DND-41 (cell line): ENCODE measurements around the gene PCNX2.
A peak's percentile ranks its signal among the peaks of the same experiment; 100 is the strongest.

Source experiments
- ATAC-seq: fragments of 200-7000 bp; cut with Tn5 transposase; 3 replicates; pipeline ENCODE4 v1.9.1; 2021; ENCODE audit warnings: low read depth; ENCODE audit not compliant: insufficient read depth
- DNase-seq: peaks from one replicate; pipeline ENCODE4 v3.0.0-alpha.2; 2020
- H2AFZ ChIP-seq: 2 replicates; pipeline ENCODE4 v1.6.0; 2012; ENCODE audit warnings: low read depth, low read length
- H3K27ac ChIP-seq: 2 replicates; pipeline ENCODE4 v1.5.1; 2012; ENCODE audit warnings: low read length, inconsistent platforms
- H3K27me3 ChIP-seq: fragments of 200-600 bp; sonication (generic); 2 replicates; pipeline ENCODE4 v1.6.0; 2012; ENCODE audit warnings: low read length, mild to moderate bottlenecking, inconsistent platforms; ENCODE audit not compliant: insufficient read depth, poor library complexity
- H3K36me3 ChIP-seq: 2 replicates; pipeline ENCODE4 v1.5.1; 2012; ENCODE audit warnings: low read length, inconsistent platforms; ENCODE audit not compliant: insufficient read depth
- H3K4me1 ChIP-seq: 2 replicates; pipeline ENCODE4 v1.5.1; 2012; ENCODE audit warnings: mild to moderate bottlenecking, low read length; ENCODE audit not compliant: insufficient read depth
- H3K4me2 ChIP-seq: 2 replicates; pipeline ENCODE4 v1.6.0; 2012; ENCODE audit warnings: mild to moderate bottlenecking, moderate library complexity, low read length, inconsistent platforms; ENCODE audit not compliant: insufficient read depth
- H3K4me3 ChIP-seq, 2 experiments: fragments of 200-600 bp in 1 of 2; shearing (Covaris generic) in 1 of 2; 2 replicates each; pipeline ENCODE4 v1.5.1; 2012 to 2016; ENCODE audit warnings: inconsistent platforms in 2 of 2, low read length in 2 of 2, mild to moderate bottlenecking in 2 of 2, low read depth in 1 of 2, moderate library complexity in 1 of 2
- H3K79me2 ChIP-seq: 2 replicates; pipeline ENCODE4 v1.6.0; 2012; ENCODE audit warnings: low read length, inconsistent platforms; ENCODE audit not compliant: insufficient read depth
- H3K9ac ChIP-seq: 2 replicates; pipeline ENCODE4 v1.6.0; 2012; ENCODE audit warnings: low read depth, mild to moderate bottlenecking, inconsistent platforms, low read length, moderate library complexity
- H3K9me3 ChIP-seq: 2 replicates; pipeline ENCODE4 v1.5.1; 2012; ENCODE audit warnings: low read length, moderate library complexity, mild to moderate bottlenecking, inconsistent platforms; ENCODE audit not compliant: insufficient read depth, severe bottlenecking
- H4K20me1 ChIP-seq: 2 replicates; pipeline ENCODE4 v1.6.0; 2012; ENCODE audit warnings: low read length; ENCODE audit not compliant: insufficient read depth
- CTCF ChIP-seq: IDR thresholded peaks from 2 replicates; pipeline ENCODE4 v1.5.1; 2012; ENCODE audit warnings: borderline replicate concordance, low read length, moderate library complexity, mild to moderate bottlenecking; ENCODE audit not compliant: poor library complexity, severe bottlenecking; ENCODE audit errors: extremely low read depth
- EZH2 ChIP-seq: IDR thresholded peaks from 3 replicates; pipeline ENCODE4 v1.6.1; 2012; ENCODE audit warnings: borderline replicate concordance, low read depth, mild to moderate bottlenecking, moderate library complexity, low read length, inconsistent platforms; ENCODE audit not compliant: severe bottlenecking

Gene PCNX2

GRCh38 chr1:233027046-233027445, 268.5 kb downstream of the PCNX2 start:
- no peak for TF ChIP-seq EZH2
- TF ChIP-seq CTCF: no peak
- H3K9me3 ChIP-seq: no peaks in the 10 kb centered on the region
- 0 out of 2 replicates have a peak, but pooled peaks cover 3% of the 10 kb centered on the region for H3K36me3 ChIP-seq
- no peak overlapping the region for H2AFZ ChIP-seq
- H4K20me1 ChIP-seq: no peaks in the 10 kb centered on the region
- H3K4me1 ChIP-seq: no peaks in the 10 kb centered on the region
- DNase-seq (no peak), ATAC-seq (no peak)
- H3K27ac ChIP-seq: no peak overlapping the region
- H3K27me3 ChIP-seq: no peaks in the 10 kb centered on the region
- no peaks in the 10 kb centered on the region for H3K79me2 ChIP-seq
- no peak overlapping the region for H3K4me2 ChIP-seq
- no peak overlapping the region for H3K9ac ChIP-seq
- H3K4me3 ChIP-seq: no peak overlapping the region

- ATAC-seq: no peak
- H4K20me1 ChIP-seq: no peaks in the 10 kb centered on the region
- H3K4me3 ChIP-seq: no peak overlapping the region
- H3K79me2 ChIP-seq: no peaks in the 10 kb centered on the region
- H3K27ac ChIP-seq: no peak overlapping the region
- no peak for DNase-seq
- 0 out of 2 replicates have a peak, but pooled peaks cover 3% of the 10 kb centered on the region for H3K36me3 ChIP-seq
- no peak overlapping the region for H2AFZ ChIP-seq
- no peaks in the 10 kb centered on the region for H3K9me3 ChIP-seq
- no peak overlapping the region for H3K9ac ChIP-seq
- H3K27me3 ChIP-seq: no peaks in the 10 kb centered on the region
- no peak overlapping the region for H3K4me2 ChIP-seq
- peaks cover 9% of the 10 kb centered on the region for H3K4me1 ChIP-seq
- TF ChIP-seq CTCF: no peak
- no peak for TF ChIP-seq EZH2
Measured at GRCh38 chr1:233025567-233025966, 270.0 kb downstream of the PCNX2 start.

- Histone ChIP-seq H3K27me3 (no peaks in the 10 kb centered on the region), H3K4me3 (no peak overlapping the region), H3K79me2 (no peaks in the 10 kb centered on the region), H3K4me2 (no peak overlapping the region), H3K4me1 (peaks cover 13% of the 10 kb centered on the region), H4K20me1 (no peaks in the 10 kb centered on the region), H2AFZ (no peak overlapping the region), H3K36me3 (0 out of 2 replicates have a peak, but pooled peaks cover 3% of the 10 kb centered on the region), H3K9me3 (no peaks in the 10 kb centered on the region), H3K27ac (no peak overlapping the region), H3K9ac (no peak overlapping the region)
- peak; percentile 39 for DNase-seq
- no peak; the same call in 2 of the 3 replicates for ATAC-seq
- peak; percentile 68 for TF ChIP-seq CTCF
- no peak for TF ChIP-seq EZH2
Measured at GRCh38 chr1:233025157-233025556, 270.4 kb downstream of the PCNX2 start.

GRCh38 chr1:233024199-233024598, 271.3 kb downstream of the PCNX2 start:
- Histone ChIP-seq H2AFZ (no peak overlapping the region), H3K79me2 (no peaks in the 10 kb centered on the region), H3K27me3 (no peaks in the 10 kb centered on the region), H3K9me3 (no peaks in the 10 kb centered on the region), H3K9ac (no peak overlapping the region), H3K4me1 (peaks cover 23% of the 10 kb centered on the region), H3K36me3 (peaks cover 5% of the 10 kb centered on the region; the same call in 1 of the 2 replicates), H3K4me3 (no peak overlapping the region), H3K4me2 (no peak overlapping the region), H4K20me1 (no peaks in the 10 kb centered on the region), H3K27ac (no peak overlapping the region)
- ATAC-seq (no peak), DNase-seq (no peak)
- no peak for TF ChIP-seq EZH2
- TF ChIP-seq CTCF: no peak
